Anterior cingulate cortex (tissue), 58 donors: ENCODE data around the gene HS2ST1.

Source experiments
- DNase-seq, 58 donors: peaks; one replicate each; lab custom pipeline; 2025; lab: John Stamatoyannopoulos, UW

Gene HS2ST1

DNA sequence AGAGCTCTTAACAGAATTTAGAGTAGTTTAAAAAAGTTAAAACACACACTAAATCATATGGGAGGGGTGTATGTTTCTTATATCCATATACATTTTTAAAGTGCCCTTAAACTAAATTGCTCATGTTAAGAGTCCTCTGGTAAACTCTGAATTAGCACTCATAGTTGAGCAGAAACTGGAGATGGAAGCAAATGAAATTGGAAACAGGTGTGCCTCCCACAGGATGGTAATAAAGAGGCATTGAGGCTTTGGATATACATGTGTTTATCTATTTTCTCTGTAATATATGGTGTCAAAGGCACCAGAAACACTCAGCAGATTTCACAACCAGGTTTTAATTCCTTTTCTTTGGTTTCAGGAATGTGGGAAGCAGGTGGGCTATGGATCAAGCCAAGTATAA is 188.6 kb downstream of the HS2ST1 start:
- DNase-seq = no peak

DNA sequence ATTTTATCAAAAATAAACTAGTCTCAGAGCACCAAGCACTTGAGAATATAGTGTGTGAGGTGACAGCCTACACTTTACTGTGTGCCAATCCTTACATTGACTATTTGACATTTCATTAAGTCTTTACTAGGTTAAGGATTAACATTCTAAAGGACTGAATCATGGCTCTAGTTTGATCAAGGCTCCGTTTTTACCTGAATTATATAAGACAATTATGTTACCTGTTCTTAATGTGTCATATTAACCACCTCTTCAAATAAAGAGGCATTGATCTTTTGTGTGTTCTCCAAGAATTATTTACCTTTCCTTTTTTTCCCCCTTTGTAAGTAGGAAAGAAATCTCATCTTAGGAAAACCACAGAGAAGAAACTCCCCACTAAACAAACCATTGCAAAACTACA is 189.7 kb downstream of the HS2ST1 start:
- no peak for DNase-seq

GRCh38 chr1:87104945-87105344 is 190.5 kb downstream of the HS2ST1 start:
- no peak for DNase-seq

DNA sequence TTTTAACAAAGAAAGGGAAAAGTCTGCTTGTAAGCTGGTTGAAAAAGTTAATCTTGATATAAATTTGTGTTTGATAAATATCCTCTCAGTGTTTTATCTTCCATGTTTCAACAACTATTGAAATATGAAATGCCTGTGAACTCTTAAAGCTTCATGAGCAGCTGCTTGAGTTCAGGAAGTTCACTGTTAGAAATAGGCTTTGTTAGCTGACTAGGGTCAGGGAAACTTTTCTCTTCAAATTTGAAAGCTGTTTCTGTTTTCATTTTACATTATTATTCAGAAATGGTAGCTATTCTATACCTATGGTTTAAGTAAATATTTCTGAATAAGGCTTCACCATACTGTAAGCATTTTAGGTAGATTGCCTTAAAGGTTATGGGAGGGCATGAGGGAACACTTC is 191.7 kb downstream of the HS2ST1 start:
- DNase-seq = no peak

GRCh38 chr1:87106867-87107266 is 192.4 kb downstream of the HS2ST1 start:
- DNase-seq = no peak

GRCh38 chr1:87108228-87108627 is 193.8 kb downstream of the HS2ST1 start:
- no peak for DNase-seq

GRCh38 chr1:87108814-87109411 is 194.5 kb downstream of the HS2ST1 start:
- no peak for DNase-seq

- DNase-seq = no peak
Measured at GRCh38 chr1:87111659-87112371, 197.4 kb downstream of the HS2ST1 start.

GRCh38 chr1:87113313-87113712 is 198.9 kb downstream of the HS2ST1 start:
- DNase-seq = no peak

- no peak for DNase-seq
Measured at GRCh38 chr1:87115317-87115890, 201.0 kb downstream of the HS2ST1 start.

- no peak for DNase-seq
Measured at GRCh38 chr1:87115891-87116290, 201.5 kb downstream of the HS2ST1 start.

DNA sequence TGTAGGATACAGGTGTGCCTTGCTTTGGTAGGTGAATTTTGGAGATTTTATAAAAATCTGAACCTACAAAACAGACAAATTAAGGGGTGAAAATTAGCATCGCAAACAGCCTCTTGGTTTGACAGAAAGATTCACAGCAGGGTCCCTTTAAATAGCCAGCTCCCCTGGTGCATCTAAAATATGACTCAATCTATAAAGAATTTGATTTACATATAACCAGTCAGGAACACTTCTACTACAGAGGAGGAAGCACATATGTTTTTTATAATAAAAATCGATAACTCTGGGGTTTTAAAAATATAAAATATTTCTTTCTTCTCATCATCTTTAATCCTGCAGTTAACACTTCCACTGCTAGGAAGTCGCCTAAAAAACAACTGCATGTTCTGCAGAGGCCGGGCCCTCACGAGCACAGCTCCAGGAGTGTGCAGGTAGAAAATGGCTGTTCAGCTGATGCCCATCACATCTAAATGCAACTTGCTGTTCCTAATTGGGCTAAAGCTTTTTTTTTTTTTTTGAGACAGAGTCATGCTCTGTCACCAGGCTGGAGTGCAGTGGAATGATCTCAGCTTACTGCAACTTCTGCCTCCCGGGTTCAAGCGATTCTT is 203.4 kb downstream of the HS2ST1 start:
- no peak for DNase-seq

GRCh38 chr1:87119541-87120140 is 205.2 kb downstream of the HS2ST1 start:
- DNase-seq = no peak

DNA sequence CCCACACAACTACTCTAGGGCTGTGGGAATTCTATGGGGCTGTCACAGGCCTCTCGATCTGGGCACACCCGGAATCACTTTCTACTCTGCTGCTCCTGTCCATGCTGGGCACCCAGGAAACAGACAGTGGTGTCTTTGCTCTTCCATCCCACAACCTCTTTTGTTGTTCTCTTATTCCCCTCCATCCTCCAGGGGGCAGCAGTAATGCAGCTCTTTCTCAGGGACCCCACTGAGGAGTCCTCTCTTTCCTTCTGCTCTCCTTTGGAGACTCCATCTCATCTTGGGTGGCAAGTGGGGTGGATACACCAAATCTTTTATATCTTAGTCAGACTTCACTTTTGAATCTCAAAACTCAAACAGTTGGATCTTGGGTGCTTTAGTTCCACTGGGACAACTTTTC is 206.3 kb downstream of the HS2ST1 start:
- no peak for DNase-seq

DNA sequence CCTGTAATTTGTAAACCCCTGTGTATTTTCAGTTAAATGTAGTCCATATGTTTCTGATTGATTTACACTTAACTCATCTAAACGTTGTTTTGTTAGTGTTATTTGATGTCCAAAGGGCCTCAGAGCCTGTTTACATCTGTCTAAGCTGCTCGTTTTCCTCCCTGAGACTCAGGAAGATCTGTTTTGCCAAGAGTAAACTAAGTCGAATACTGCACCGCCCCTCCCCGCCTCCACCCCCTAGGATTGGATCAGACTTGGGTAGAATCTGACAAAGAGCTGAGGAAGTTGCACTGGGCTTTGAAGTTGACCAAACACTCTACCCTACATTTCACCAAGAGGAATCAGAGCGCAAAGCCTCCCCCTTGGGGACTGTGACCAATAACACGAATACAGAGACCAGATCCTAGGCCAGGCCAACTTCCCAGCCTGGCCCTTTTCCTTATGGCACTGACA is 207.3 kb downstream of the HS2ST1 start:
- DNase-seq = no peak

GRCh38 chr1:87122243-87122642 is 207.8 kb downstream of the HS2ST1 start:
- DNase-seq = no peak

- no peak for DNase-seq
Measured at GRCh38 chr1:87123610-87124009, 209.2 kb downstream of the HS2ST1 start.

DNA sequence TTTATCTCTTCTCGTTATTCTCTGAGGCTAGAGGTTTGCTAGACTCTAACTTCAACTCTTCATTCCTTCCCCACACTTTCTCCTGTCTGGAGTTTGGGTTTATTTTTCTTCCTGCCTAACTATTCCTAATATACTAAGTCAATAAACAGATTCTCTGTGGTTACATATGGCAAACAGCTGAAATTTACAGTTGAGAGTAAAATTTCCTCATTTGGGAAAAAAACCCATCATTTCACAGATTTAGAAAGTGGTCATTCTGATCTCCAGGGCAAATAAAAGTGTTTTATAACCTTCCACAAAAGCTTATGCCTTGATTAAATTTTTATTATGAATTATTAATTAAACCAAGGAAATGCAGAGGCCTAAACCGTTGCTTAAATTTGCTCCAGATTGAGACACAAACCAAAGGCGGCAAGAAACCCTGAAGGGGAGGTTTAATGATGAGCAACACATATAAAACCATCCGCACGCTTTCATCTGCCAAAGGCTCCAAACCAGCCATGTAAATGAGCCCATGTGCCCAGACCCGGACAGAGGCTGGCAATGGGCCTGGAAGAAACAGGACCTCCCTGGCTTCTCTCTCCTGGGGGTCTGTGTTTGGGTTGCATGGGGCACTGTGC is 212.6 kb downstream of the HS2ST1 start:
- no peak for DNase-seq

DNA sequence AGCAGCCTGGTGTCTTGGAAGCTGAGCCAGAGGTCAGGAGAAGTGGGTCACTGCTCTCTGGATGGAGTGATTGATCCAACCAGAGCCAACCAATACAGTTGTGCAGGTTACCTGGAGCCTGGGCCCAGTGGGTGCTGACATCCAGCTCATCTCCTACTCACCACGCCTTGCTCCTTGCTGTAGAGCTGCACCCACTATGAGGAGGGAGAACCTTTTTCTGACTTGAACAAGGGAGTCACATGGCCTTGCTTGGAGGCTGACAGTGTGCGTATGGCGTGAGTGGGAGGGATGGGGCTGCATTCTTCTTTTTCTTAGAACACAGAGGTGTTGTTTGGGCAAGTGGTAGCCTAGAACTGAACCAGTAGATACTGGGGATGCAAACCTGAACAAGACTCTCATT is 213.1 kb downstream of the HS2ST1 start:
- DNase-seq = no peak

GRCh38 chr1:87129038-87129437 is 214.6 kb downstream of the HS2ST1 start:
- DNase-seq = no peak

GRCh38 chr1:87129606-87130005 is 215.2 kb downstream of the HS2ST1 start:
- DNase-seq = no peak
